ENCODE measurements around the gene ARHGAP40. TPM values are rescaled to one million over a fixed set of nuclear protein-coding genes. Genes with fewer than 3 reads are reported as not detected.

Gene ARHGAP40
- total RNA-seq, 4 donors from 2014 or later: not detected

- no peak for ATAC-seq
- Histone ChIP-seq H3K27me3 (peaks cover 46% of the 10 kb centered on the region), H3K9me3 (no peaks in the 10 kb centered on the region), H3K27ac (no peak overlapping the region), H3K4me3 (no peak overlapping the region), H3K36me3 (no peaks in the 10 kb centered on the region), H3K4me1 (no peaks in the 10 kb centered on the region)
- 67% methylated on average over 1 of the region's 1 CpG; no CpG with 5 or more reads in 1 of the 2 donors for WGBS, 2 donors (ENCODE audit: low coverage in 1 of 2)
- TF ChIP-seq, protein P1, sequence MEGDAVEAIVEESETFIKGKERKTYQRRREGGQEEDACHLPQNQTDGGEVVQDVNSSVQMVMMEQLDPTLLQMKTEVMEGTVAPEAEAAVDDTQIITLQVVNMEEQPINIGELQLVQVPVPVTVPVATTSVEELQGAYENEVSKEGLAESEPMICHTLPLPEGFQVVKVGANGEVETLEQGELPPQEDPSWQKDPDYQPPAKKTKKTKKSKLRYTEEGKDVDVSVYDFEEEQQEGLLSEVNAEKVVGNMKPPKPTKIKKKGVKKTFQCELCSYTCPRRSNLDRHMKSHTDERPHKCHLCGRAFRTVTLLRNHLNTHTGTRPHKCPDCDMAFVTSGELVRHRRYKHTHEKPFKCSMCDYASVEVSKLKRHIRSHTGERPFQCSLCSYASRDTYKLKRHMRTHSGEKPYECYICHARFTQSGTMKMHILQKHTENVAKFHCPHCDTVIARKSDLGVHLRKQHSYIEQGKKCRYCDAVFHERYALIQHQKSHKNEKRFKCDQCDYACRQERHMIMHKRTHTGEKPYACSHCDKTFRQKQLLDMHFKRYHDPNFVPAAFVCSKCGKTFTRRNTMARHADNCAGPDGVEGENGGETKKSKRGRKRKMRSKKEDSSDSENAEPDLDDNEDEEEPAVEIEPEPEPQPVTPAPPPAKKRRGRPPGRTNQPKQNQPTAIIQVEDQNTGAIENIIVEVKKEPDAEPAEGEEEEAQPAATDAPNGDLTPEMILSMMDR (IDR thresholded peaks at IDR 0.05): no peak
- TF ChIP-seq EP300 (IDR thresholded peaks at IDR 0.05): no peak
Measured at GRCh38 chr20:38629979-38630378, 28.4 kb downstream of the ARHGAP40 start.

DNA sequence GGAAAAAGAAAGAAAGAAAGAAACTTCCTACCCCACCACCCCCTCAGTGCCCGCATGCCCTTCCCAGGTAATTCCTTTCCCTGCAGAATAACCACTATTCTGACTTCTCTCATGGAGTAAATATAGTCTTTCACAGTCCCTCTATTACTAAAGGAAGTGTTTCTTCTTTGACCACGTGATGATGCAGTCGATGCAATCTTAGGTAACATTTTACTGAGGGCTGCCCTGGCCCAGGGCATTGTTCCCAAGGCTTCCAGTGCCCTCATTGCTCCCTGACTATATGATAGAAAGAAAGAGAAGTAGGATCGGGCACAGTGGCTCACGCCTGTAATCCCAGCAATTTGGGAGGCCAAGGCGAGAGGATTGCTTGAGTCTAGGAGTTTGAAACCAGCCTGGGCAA is 29.1 kb downstream of the ARHGAP40 start:
- Histone ChIP-seq H3K36me3 (no peaks in the 10 kb centered on the region), H3K27ac (no peak overlapping the region), H3K4me1 (no peaks in the 10 kb centered on the region), H3K9me3 (no peaks in the 10 kb centered on the region), H3K27me3 (peaks cover 53% of the 10 kb centered on the region), H3K4me3 (no peak overlapping the region)
- ATAC-seq: no peak
- WGBS, 2 donors (ENCODE audit: low coverage in 1 of 2): 82 to 83% methylated on average over 3 of the region's 6 CpGs
- TF ChIP-seq EP300 (IDR thresholded peaks at IDR 0.05): no peak
- TF ChIP-seq, protein P1 (IDR thresholded peaks at IDR 0.05): no peak
- no peak for TF ChIP-seq POLR2AphosphoS5 (IDR thresholded peaks at IDR 0.05)
- TF ChIP-seq POLR2A (IDR thresholded peaks at IDR 0.05): no peak

- Histone ChIP-seq H3K4me3 (no peak overlapping the region), H3K27me3 (peaks cover 58% of the 10 kb centered on the region), H3K4me1 (no peaks in the 10 kb centered on the region), H3K36me3 (no peaks in the 10 kb centered on the region), H3K9me3 (no peaks in the 10 kb centered on the region), H3K27ac (no peak overlapping the region)
- no peak for ATAC-seq
- 40 to 85% methylated on average over 2 to 5 of the region's 5 CpGs for WGBS, 2 donors (ENCODE audit: low coverage in 1 of 2)
- TF ChIP-seq POLR2A (IDR thresholded peaks at IDR 0.05) (no peak), EP300 (IDR thresholded peaks at IDR 0.05) (no peak), POLR2AphosphoS5 (IDR thresholded peaks at IDR 0.05) (no peak)
- TF ChIP-seq, protein P1 (IDR thresholded peaks at IDR 0.05): no peak
Measured at GRCh38 chr20:38631155-38632022, 29.8 kb downstream of the ARHGAP40 start.

DNA sequence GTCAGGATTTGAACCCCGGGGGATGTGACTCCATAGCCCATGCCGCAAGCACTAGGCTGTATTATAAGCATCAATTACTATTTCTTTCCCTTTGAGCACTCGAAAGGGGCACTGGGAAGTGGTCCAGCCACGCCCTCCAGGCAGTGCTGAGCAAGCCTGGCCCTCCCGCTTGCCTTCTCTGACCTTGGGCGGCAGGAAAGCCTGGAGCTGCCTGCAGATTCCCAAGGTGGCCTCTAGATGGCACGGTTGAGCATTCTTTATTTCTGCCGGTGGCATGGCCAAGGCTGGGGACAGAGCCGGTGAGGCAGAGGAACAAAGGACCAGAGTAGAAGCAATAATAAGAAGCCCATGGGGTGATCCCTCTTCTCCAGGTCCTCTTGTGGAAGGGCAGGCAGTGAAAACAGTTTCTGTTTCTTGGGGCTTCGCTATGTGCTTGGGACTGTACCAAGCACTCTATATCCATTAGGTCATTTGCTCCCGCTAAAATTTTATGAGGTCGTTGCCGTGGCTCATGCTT is 32.0 kb downstream of the ARHGAP40 start:
- Histone ChIP-seq H3K4me3 (no peak overlapping the region), H3K27ac (no peak overlapping the region), H3K36me3 (no peaks in the 10 kb centered on the region), H3K9me3 (no peaks in the 10 kb centered on the region), H3K27me3 (peaks cover 58% of the 10 kb centered on the region), H3K4me1 (no peaks in the 10 kb centered on the region)
- TF ChIP-seq, protein P1 (IDR thresholded peaks at IDR 0.05): peak in 3 of 4 experiments; percentile 42 to 85 (median 55)
- no peak for TF ChIP-seq POLR2AphosphoS5 (IDR thresholded peaks at IDR 0.05)
- WGBS, 2 donors (ENCODE audit: low coverage in 1 of 2): 84% methylated on average over 3 of the region's 13 CpGs; no CpG with 5 or more reads in 1 of the 2 donors
- peak; percentile 41 for ATAC-seq
